Upper lobe of left lung (tissue), 4 donors: ENCODE results near the gene TBC1D14.

Experiments
- CTCF ChIP-seq, 6 experiments: fragments of 450-650 bp in 4 of 6; fragments of 200-600 bp in 2 of 6; sonication (generic) in 2 of 6; IDR thresholded peaks; one replicate each; pipeline ENCODE4 v1.5.1; 2016 to 2019; ENCODE audit warnings: antibody characterized with exemption in 6 of 6
- EP300 ChIP-seq, 4 donors: sonication (generic); formaldehyde crosslinking; IDR thresholded peaks; one replicate each; pipeline ENCODE4 v1.5.1; 2017; ENCODE audit warnings: antibody characterized with exemption in 4 of 4, control low read depth in 2 of 4
- POLR2A ChIP-seq, 4 donors: fragments of 450-650 bp; IDR thresholded peaks; one replicate each; pipeline ENCODE4 v1.5.1; 2016 to 2017; ENCODE audit warnings: antibody characterized with exemption in 4 of 4, mild to moderate bottlenecking in 2 of 4
- POLR2AphosphoS5 ChIP-seq, 2 donors: sonication (generic); formaldehyde crosslinking; IDR thresholded peaks; one replicate each; pipeline ENCODE4 v1.5.1; 2017; ENCODE audit warnings: antibody characterized with exemption in 2 of 2

- TF ChIP-seq EP300 (IDR thresholded peaks at IDR 0.05) (no peak), CTCF (IDR thresholded peaks at IDR 0.05) (no peak), POLR2AphosphoS5 (IDR thresholded peaks at IDR 0.05) (no peak), POLR2A (IDR thresholded peaks at IDR 0.05) (no peak)
Measured at GRCh38 chr4:7017446-7018048, 107.9 kb downstream of the TBC1D14 start.
